HTR-8/SVneo (cell line): ENCODE data around the gene PCED1A.

ENCODE experiments used
- DNase-seq: peaks from one replicate; pipeline ENCODE4 v3.0.0; 2011; ENCODE audit warnings: low spot score, mixed read lengths; ENCODE audit not compliant: insufficient read length
- FAIRE-seq: peaks from 2 replicates; lab custom pipeline; 2011; peaks lifted over from hg19 to GRCh38; lab: Jason Lieb, UNC

Gene PCED1A

GRCh38 chr20:2867081-2867864 is 26.8 kb upstream of the PCED1A start:
- FAIRE-seq (no peak), DNase-seq (no peak)

DNA sequence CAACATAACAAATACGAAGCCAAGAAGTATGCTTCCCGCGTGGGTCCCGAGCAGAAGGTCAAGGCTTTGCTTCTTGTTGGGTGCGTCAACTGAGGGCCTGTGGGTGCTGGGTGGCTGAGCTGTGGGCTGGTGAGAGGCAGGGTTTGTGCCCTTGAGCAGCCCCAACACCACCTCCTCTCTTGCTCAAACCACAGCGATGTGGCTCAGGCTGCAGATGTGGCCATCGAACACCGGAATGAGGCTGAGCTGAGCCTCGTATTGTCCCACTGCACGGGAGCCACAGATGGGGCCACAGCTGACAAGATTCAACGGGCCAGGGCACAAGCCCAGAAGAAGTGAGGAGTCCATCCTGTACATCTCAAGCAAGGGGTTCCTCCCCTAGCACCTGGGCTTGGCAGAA is 25.8 kb upstream of the PCED1A start:
- no peak for FAIRE-seq
- DNase-seq = no peak

GRCh38 chr20:2865630-2866029 is 25.2 kb upstream of the PCED1A start:
- DNase-seq (no peak), FAIRE-seq (no peak)

- DNase-seq (no peak), FAIRE-seq (no peak)
These were observed 24.6 kb upstream of the PCED1A start for GRCh38 chr20:2865101-2865500.

- DNase-seq (no peak), FAIRE-seq (no peak)
These were observed 24.2 kb upstream of the PCED1A start for GRCh38 chr20:2864626-2865025.

DNA sequence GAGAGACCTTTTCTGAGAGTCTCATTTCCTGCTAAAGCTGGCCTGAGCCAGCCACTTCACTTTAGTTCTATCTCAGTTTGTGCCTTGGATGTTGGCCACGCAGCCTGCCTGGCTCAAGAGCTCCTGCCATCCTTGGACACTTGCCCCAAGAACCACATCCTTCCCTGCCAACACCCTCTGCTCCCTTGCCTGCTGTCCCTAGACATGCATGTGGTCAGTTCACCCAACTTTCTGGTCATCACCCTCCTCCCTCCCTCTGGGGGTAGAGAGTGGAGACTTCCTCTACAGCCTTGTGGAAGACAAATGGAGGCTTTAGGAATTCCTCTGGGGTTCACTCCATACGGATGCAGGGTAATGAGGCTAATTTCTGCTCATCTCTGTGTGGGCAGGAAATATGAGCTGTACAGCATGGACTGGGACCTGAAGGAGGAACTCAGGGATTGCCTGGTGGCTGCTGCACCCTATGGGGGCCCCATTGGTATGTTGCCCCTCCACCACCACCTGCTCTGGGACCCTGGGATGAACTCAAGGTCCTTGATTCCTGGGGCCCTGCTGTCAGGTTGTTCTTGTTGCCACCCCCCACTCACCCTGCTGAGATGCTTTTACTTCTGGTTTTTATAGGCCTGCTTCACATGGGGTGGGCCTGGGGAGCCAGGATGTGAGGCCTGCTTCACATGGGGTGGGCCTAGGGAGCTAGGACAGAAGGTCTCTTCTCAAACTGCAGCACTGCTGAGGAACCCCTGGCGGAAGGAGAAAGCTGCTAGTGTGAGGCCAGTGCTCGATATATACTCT is 19.1 kb upstream of the PCED1A start:
- no peak for DNase-seq
- FAIRE-seq = no peak

GRCh38 chr20:2858591-2858990 is 18.1 kb upstream of the PCED1A start:
- DNase-seq (no peak), FAIRE-seq (no peak)

- DNase-seq (no peak), FAIRE-seq (no peak)
These were observed 10.6 kb upstream of the PCED1A start for GRCh38 chr20:2851086-2851485.

- DNase-seq (no peak), FAIRE-seq (no peak)
These were observed 9.1 kb upstream of the PCED1A start for GRCh38 chr20:2849529-2849928.

DNA sequence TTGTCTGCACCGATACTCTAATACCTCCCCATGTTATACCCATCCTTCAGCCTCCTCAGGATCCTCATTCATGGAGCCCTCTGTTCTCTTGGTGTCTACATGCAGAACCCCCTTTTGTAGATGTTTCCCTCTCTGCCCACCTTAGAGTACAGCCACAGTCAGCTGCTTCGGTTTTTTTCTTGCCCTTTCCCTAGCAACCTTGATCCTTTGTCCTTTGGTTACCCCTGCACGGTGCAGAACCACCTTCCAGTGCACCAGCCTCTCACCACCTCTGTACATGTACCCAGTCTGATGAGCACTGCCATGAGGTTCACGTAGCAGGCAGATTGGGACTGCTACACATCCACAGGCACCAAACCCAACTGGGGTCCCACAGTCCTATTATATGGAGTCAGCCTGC is 7.3 kb upstream of the PCED1A start:
- no peak for FAIRE-seq
- DNase-seq = no peak

DNA sequence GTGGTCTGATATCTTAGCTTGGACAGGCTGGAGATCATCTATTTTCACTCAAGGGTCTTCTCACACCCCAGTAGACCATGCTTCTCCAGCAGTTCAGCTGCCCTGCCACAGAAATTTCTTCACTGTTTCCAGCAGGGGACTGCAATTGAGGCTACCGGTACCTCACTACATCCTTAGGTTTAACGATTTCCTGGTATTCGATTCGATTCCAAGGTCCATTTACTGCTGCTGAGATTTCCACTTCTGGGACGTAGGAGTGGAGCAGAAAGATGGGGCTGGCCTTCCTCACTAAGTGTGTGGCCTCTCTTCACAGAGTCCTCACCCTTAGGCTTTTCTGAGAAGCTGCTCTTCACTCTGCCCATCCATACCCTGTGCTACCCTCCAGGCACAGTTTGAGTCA is 6.2 kb upstream of the PCED1A start:
- DNase-seq (no peak), FAIRE-seq (no peak)

- FAIRE-seq (no peak), DNase-seq (no peak)
These were observed 5.2 kb upstream of the PCED1A start for GRCh38 chr20:2845607-2846006.

- FAIRE-seq = peak; percentile 46
- peak; percentile 87 for DNase-seq
These were observed 594 bp upstream of the PCED1A start for GRCh38 chr20:2840967-2841531.

DNA sequence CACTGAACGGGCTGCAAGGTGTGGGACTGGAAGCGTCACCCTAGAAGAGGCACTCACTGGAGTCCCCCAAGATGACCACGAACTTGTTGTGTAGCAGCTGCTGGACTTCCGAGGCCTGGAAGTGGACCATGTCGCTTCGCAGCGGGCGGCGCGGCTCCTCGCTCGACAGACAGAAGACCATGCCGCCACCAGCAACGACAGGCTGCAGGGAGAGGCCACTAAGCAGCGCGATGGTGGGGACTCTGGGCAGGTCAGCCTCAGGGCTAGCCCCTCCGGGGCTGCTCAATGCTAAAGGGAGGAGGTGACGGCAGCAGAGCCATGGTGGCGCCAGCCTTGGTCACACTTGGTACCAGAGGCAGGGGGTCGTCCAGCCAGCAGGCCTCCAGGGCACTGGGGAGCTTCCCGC is 720 bp downstream of the PCED1A start:
- FAIRE-seq (no peak), DNase-seq (no peak)

- FAIRE-seq (peak; percentile 74), DNase-seq (no peak)
These were observed 1.4 kb downstream of the PCED1A start for GRCh38 chr20:2838847-2839671.

- FAIRE-seq = no peak
- no peak for DNase-seq
These were observed 2.2 kb downstream of the PCED1A start for GRCh38 chr20:2838170-2838797.

DNA sequence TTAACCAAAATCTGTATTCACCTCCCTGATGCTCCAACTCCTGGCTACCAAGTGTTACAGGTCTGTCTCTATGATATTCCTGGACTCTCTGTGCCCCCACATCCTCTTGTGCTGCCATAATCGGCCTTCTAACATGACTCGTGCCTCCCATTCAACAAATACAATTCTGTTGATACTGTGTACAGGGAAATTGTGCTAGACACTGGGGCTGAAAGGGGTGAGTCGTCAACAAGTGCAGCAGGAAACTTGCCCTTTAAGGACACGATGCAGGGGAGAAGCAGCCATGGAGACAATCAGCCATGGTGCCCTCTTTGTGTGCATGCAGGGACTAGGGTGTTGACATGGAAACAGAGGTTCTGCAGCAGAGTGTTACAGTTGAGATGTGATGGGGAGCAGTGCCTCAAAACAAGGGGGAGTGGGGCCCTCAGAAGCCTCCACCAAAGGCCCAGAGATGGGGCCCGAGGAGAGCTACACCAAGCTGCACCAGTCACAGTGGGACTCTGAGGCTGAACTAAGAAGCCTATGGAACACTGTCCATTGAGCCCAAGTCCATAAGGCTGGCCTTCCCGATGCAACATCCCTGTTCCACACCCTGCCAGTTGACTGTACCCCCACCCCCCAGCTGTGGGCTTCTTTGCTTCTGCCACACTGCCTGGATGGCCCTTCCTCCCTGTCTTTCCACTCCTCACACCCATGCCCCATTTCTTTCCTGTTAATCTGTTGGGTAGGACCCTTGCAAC is 3.1 kb downstream of the PCED1A start:
- DNase-seq (no peak), FAIRE-seq (no peak)

- DNase-seq (no peak), FAIRE-seq (no peak)
These were observed 4.4 kb downstream of the PCED1A start for GRCh38 chr20:2836035-2836434.

DNA sequence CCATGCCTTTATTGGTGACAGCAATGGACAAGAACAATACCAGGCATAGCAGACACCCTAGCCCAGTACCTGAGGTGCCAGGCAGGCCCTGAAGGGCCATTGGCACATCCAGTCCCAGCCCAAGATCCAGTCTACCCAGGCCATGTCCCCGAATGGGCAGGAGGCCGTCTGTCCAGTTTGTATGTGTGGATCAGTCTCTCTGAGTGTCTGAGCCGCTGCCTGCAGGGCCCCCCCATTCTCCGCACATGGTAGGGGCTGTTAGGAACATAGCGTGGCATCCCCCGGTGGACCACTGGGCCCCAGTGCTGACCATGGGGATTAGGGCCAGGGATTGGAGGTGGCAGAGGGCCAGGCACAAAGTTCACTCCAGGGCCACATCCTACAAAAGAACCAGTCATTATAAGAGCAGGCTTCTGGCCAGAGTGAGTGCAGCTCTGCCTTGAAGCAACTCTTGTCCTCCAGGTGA is 5.1 kb downstream of the PCED1A start:
- FAIRE-seq (no peak), DNase-seq (no peak)
